GM12878 (cell line): ENCODE data around the gene MAGI1.

Experiments used
- EZH2 ChIP-seq: IDR thresholded peaks from 2 replicates; pipeline ENCODE4 v1.6.1; 2012; ENCODE audit warnings: low read depth, mild to moderate bottlenecking, control low read depth, inconsistent platforms, low read length, borderline replicate concordance; ENCODE audit not compliant: control insufficient read depth
- JUND ChIP-seq: IDR thresholded peaks from 2 replicates; pipeline ENCODE4 v1.6.1; 2012; ENCODE audit warnings: low read depth, mild to moderate bottlenecking, low read length, improper control_type of control experiment, moderate library complexity
- NR2F1 ChIP-seq: fragments of 450-650 bp; conservative IDR thresholded peaks from 2 replicates; pipeline ENCODE4 v1.6.1; 2017; ENCODE audit warnings: mild to moderate bottlenecking

DNA sequence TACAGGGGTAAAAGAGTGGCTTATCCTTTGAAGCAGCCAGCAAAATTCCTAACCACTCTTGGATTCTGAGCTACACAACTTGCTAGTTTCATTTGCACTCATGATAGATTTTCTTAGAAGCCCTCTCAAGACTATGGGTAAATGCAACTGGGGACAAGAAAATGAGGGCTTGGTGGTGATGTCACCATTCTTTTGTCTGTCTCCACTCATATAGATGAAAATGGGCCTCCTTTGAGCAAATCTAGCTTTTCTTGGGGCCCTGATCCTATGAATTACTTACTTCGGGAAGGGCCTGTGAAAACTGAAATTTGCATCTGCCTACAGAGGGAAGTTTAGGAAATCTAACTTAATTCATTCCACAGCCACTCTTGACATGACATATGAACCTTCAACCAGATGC is 486.3 kb downstream of the MAGI1 start:
- TF ChIP-seq NR2F1: no peak
- TF ChIP-seq JUND: no peak
- TF ChIP-seq EZH2: no peak
